Brain microvascular endothelial cell (primary cell): ENCODE measurements around the gene C11orf42.
"Not testable (repeated sequence)": the region's sequence is repeated elsewhere in the genome, so short reads cannot be mapped to it uniquely, and the experiment has no call there.

Experiments
- DNase-seq: peaks from one replicate; pipeline ENCODE4 v3.0.0-alpha.2; 2020
- H3K27ac ChIP-seq: fragments of 250-450 bp; sonication (Bioruptor Pico); 2 replicates; pipeline ENCODE4 v1.5.1; 2020; ENCODE audit warnings: mild to moderate bottlenecking, moderate library complexity
- H3K27me3 ChIP-seq: fragments of 250-450 bp; sonication (Bioruptor Pico); replicated peaks from 2 replicates; pipeline ENCODE4 v1.5.1; 2020; ENCODE audit warnings: mild to moderate bottlenecking
- H3K36me3 ChIP-seq: fragments of 250-450 bp; sonication (Bioruptor Pico); replicated peaks from 2 replicates; pipeline ENCODE4 v1.5.1; 2020; ENCODE audit warnings: mild to moderate bottlenecking
- H3K4me3 ChIP-seq: 2 replicates; pipeline ENCODE4 v1.5.1; 2011; ENCODE audit warnings: low read depth, mild to moderate bottlenecking, control low read depth, low read length, moderate library complexity
- in situ Hi-C: cut with HindIII; loops from 2 replicates; pipeline ENCODE4 v1.10.0; 2017; ENCODE audit warnings: low sequenced_read_pairs, low pct_ligation_motif_present
- TF ChIP-seq, protein P1 (sequence below): IDR thresholded peaks from 2 replicates; pipeline ENCODE4 v1.5.1; 2011; ENCODE audit warnings: low read depth, mild to moderate bottlenecking, moderate library complexity, low read length, control low read depth, inconsistent platforms; ENCODE audit errors: missing control alignments

C11orf42 gene

DNA sequence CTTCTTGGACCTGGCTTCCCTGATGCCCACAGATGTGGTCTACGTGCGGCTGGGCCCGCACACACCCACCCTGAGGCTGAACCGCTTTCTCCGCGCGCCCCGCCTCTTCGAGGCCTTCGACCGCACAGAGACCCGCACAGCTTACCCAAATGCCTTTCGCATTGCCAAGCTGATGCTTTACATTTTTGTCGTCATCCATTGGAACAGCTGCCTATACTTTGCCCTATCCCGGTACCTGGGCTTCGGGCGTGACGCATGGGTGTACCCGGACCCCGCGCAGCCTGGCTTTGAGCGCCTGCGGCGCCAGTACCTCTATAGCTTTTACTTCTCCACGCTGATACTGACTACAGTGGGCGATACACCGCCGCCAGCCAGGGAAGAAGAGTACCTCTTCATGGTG lies 34.8 kb downstream of the C11orf42 start:
- H3K27ac ChIP-seq = no peak overlapping the region
- DNase-seq = no peak
- no peak overlapping the region for H3K4me3 ChIP-seq
- no peaks in the 10 kb centered on the region for H3K36me3 ChIP-seq
- TF ChIP-seq, protein P1, sequence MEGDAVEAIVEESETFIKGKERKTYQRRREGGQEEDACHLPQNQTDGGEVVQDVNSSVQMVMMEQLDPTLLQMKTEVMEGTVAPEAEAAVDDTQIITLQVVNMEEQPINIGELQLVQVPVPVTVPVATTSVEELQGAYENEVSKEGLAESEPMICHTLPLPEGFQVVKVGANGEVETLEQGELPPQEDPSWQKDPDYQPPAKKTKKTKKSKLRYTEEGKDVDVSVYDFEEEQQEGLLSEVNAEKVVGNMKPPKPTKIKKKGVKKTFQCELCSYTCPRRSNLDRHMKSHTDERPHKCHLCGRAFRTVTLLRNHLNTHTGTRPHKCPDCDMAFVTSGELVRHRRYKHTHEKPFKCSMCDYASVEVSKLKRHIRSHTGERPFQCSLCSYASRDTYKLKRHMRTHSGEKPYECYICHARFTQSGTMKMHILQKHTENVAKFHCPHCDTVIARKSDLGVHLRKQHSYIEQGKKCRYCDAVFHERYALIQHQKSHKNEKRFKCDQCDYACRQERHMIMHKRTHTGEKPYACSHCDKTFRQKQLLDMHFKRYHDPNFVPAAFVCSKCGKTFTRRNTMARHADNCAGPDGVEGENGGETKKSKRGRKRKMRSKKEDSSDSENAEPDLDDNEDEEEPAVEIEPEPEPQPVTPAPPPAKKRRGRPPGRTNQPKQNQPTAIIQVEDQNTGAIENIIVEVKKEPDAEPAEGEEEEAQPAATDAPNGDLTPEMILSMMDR = no peak
- no peaks in the 10 kb centered on the region for H3K27me3 ChIP-seq
- in situ Hi-C loops = no loop called here

- TF ChIP-seq, protein P1 = no peak
These were observed 35.4 kb downstream of the C11orf42 start for GRCh38 chr11:6240781-6241180.

GRCh38 chr11:6241316-6241715 lies 36.0 kb downstream of the C11orf42 start:
- H3K27me3 ChIP-seq = no peaks in the 10 kb centered on the region
- no peak overlapping the region for H3K27ac ChIP-seq
- TF ChIP-seq, protein P1 = no peak
- H3K36me3 ChIP-seq = no peaks in the 10 kb centered on the region
- in situ Hi-C loops = no loop called here
- H3K4me3 ChIP-seq = no peak overlapping the region
- no peak for DNase-seq

More at GRCh38 chr11:6240781-6241180, 35.4 kb downstream of the C11orf42 start:
- in situ Hi-C loops = no loop called here
- Histone ChIP-seq H3K27ac (no peak overlapping the region), H3K36me3 (no peaks in the 10 kb centered on the region), H3K27me3 (no peaks in the 10 kb centered on the region), H3K4me3 (no peak overlapping the region)
- DNase-seq = no peak

DNA sequence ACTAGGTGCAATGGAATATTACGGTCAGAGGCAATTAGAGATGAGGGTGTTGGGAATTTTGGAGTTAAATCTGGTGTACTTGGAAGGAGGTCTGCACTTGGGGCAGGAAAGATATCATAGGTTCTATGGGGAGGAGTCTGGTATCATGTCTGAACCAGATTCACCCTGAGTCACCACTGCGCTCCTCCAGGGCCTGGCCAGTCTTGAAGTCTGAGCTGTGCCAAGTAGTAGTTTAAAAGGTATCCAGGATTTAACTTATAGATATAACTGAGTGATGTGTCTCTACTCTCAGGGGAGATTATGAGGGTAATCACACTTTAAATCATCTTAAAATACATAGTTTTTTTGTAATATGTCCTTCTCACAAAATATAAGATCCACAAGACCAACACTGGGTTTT lies 40.2 kb downstream of the C11orf42 start:
- in situ Hi-C loops = no loop called here
- no peaks in the 10 kb centered on the region for H3K27me3 ChIP-seq
- TF ChIP-seq, protein P1 = no peak

GRCh38 chr11:6248248-6248647 lies 42.9 kb downstream of the C11orf42 start:
- no peak overlapping the region for H3K4me3 ChIP-seq
- no peak for DNase-seq
- no peaks in the 10 kb centered on the region for H3K27me3 ChIP-seq
- in situ Hi-C loops = no loop called here
- TF ChIP-seq, protein P1 = no peak
- H3K27ac ChIP-seq = no peak overlapping the region
- H3K36me3 ChIP-seq = no peaks in the 10 kb centered on the region

More for the DNA sequence above, 40.2 kb downstream of the C11orf42 start:
- Histone ChIP-seq H3K27ac (no peak overlapping the region), H3K4me3 (no peak overlapping the region), H3K36me3 (no peaks in the 10 kb centered on the region)
- no peak for DNase-seq

- in situ Hi-C loops, H3K27ac ChIP-seq, H3K4me3 ChIP-seq, DNase-seq, H3K36me3 ChIP-seq, H3K27me3 ChIP-seq: not testable (repeated sequence)
These were observed 43.5 kb downstream of the C11orf42 start for GRCh38 chr11:6248897-6249296.
